GM12878 (cell line): Measurements from ENCODE around the gene HMG20B. TPM values are rescaled to one million over a fixed set of nuclear protein-coding genes. Genes with fewer than 3 reads are reported as not detected.

Source experiments
- ATAC-seq: fragments of 200-7000 bp; cut with Tn5 transposase; 3 replicates; pipeline ENCODE4 v1.9.1; 2020; ENCODE audit warnings: mild to moderate bottlenecking, moderate library complexity
- BruUV-seq: library from RNA; stranded (reverse); fragments of 400-500 nt; replicated peaks from 2 replicates; lab custom pipeline; 2021; lab: Mats Ljungman, UMichigan
- CTCF ChIA-PET: fragments of 300-600 bp; sonication (Branson Sonifier 250); formaldehyde crosslinking; extraction: SDS; loops from one replicate; lab custom pipeline; 2021; ENCODE audit warnings: inconsistent platforms; lab: Yijun Ruan, JAX
- POLR2A ChIA-PET: fragments of 350-600 bp; formaldehyde crosslinking; extraction: SDS; loops from one replicate; lab custom pipeline; 2021; ENCODE audit warnings: inconsistent platforms; lab: Charles Lee
- RAD21 ChIA-PET: fragments of 300-600 bp; sonication (Branson Sonifier 250); formaldehyde crosslinking; loops from one replicate; lab custom pipeline; 2023; ENCODE audit warnings: antibody characterized with exemption; ENCODE audit not compliant: unreplicated experiment; lab: Charles Lee
- SMC1A ChIA-PET: fragments of 300-600 bp; sonication (Branson Sonifier 250); formaldehyde crosslinking; loops from one replicate; lab custom pipeline; 2023; ENCODE audit not compliant: unreplicated experiment, uncharacterized antibody; lab: Charles Lee
- DNase-seq: peaks from one replicate; pipeline ENCODE4 v3.0.0-alpha.2; 2011; ENCODE audit warnings: low read depth, low spot score
- FAIRE-seq: peaks from 3 replicates; lab custom pipeline; 2011; peaks lifted over from hg19 to GRCh38; lab: Jason Lieb, UNC
- H2AFZ ChIP-seq: 2 replicates; pipeline ENCODE4 v1.6.0; 2011; ENCODE audit warnings: low read depth, low read length, control low read depth; ENCODE audit not compliant: control insufficient read depth
- H3K27ac ChIP-seq: 2 replicates; pipeline ENCODE4 v1.5.1; 2011; ENCODE audit warnings: control low read depth; ENCODE audit not compliant: control insufficient read depth, insufficient read depth
- H3K27me3 ChIP-seq, 2 experiments: replicated peaks in 1 of 2; 2 replicates each; pipeline versions ENCODE4 v1.6.0 to v1.6.1; 2011; ENCODE audit warnings: low read length in 1 of 2; ENCODE audit not compliant: control insufficient read depth in 2 of 2, insufficient read depth in 2 of 2
- H3K36me3 ChIP-seq, 2 experiments: 2 replicates each; pipeline ENCODE4 v1.5.1; 2011; ENCODE audit warnings: low read length in 1 of 2; ENCODE audit not compliant: control insufficient read depth in 2 of 2, insufficient read depth in 2 of 2
- H3K4me1 ChIP-seq: 2 replicates; pipeline ENCODE4 v1.6.1; 2011; ENCODE audit warnings: mild to moderate bottlenecking, low read length, moderate library complexity, mixed read lengths; ENCODE audit not compliant: control insufficient read depth, insufficient read depth
- H3K4me2 ChIP-seq: 2 replicates; pipeline ENCODE4 v1.6.0; 2011; ENCODE audit warnings: control low read depth; ENCODE audit not compliant: control insufficient read depth, insufficient read depth
- H3K4me3 ChIP-seq: fragments of 200-600 bp; sonication (generic); 2 replicates; pipeline ENCODE4 v1.5.1; 2016
- H3K79me2 ChIP-seq: 2 replicates; pipeline ENCODE4 v1.6.0; 2011; ENCODE audit warnings: low read length; ENCODE audit not compliant: control insufficient read depth, insufficient read depth
- H3K9ac ChIP-seq: 2 replicates; pipeline ENCODE4 v1.8.0; 2011; ENCODE audit warnings: low read length, control low read depth, mixed read lengths; ENCODE audit not compliant: control insufficient read depth, insufficient read depth
- H3K9me3 ChIP-seq: replicated peaks from 3 replicates; pipeline ENCODE4 v1.5.1; 2011; ENCODE audit warnings: mild to moderate bottlenecking, low read length; ENCODE audit not compliant: control insufficient read depth, insufficient read depth
- H4K20me1 ChIP-seq: 2 replicates; pipeline ENCODE4 v1.6.0; 2011; ENCODE audit not compliant: control insufficient read depth, insufficient read depth
- BMI1 ChIP-seq: fragments of 450-650 bp; IDR thresholded peaks from 2 replicates; pipeline ENCODE4 v1.6.1; 2016; ENCODE audit warnings: mild to moderate bottlenecking, moderate library complexity, borderline replicate concordance
- EGR1 ChIP-seq, 2 experiments: IDR thresholded peaks; 1 replicate in 1 of 2; 2 replicates in 1 of 2; pipeline ENCODE4 v1.6.1; 2011 to 2012; ENCODE audit warnings: low read depth in 2 of 2, low read length in 2 of 2, borderline replicate concordance in 1 of 2, mild to moderate bottlenecking in 1 of 2, moderate library complexity in 1 of 2
- ELK1 ChIP-seq: IDR thresholded peaks from 2 replicates; pipeline ENCODE4 v1.6.1; 2012; ENCODE audit warnings: low read depth, low read length, improper control_type of control experiment
- ESRRA ChIP-seq: IDR thresholded peaks from 2 replicates; pipeline ENCODE4 v1.6.1; 2012; ENCODE audit warnings: mild to moderate bottlenecking, low read length, improper control_type of control experiment
- HSF1 ChIP-seq: fragments of 150-350 bp; IDR thresholded peaks from 2 replicates; pipeline ENCODE4 v1.6.1; 2014; ENCODE audit warnings: mild to moderate bottlenecking, low read depth, low read length
- PAX5 ChIP-seq: IDR thresholded peaks from 2 replicates; pipeline ENCODE4 v1.6.1; 2011; ENCODE audit warnings: low read depth, low read length, borderline replicate concordance
- PAX8 ChIP-seq: fragments of 450-650 bp; IDR thresholded peaks from 2 replicates; pipeline ENCODE4 v1.6.1; 2017; ENCODE audit warnings: mild to moderate bottlenecking, moderate library complexity
- PML ChIP-seq: IDR thresholded peaks from 2 replicates; pipeline ENCODE4 v1.6.1; 2012; ENCODE audit warnings: low read length, inconsistent platforms
- POLR2A ChIP-seq: IDR thresholded peaks from 2 replicates; pipeline ENCODE4 v1.6.1; 2011; ENCODE audit warnings: low read depth, mild to moderate bottlenecking, low read length
- POLR2AphosphoS5 ChIP-seq: IDR thresholded peaks from 2 replicates; pipeline ENCODE4 v1.6.1; 2011; ENCODE audit warnings: mild to moderate bottlenecking, low read length, inconsistent platforms
- RELB ChIP-seq: fragments of 450-650 bp; IDR thresholded peaks from 2 replicates; pipeline ENCODE4 v1.6.1; 2017; ENCODE audit warnings: low read depth, mild to moderate bottlenecking, moderate library complexity
- SREBF1 ChIP-seq: IDR thresholded peaks from 2 replicates; pipeline ENCODE4 v1.6.1; 2012; ENCODE audit warnings: mild to moderate bottlenecking, low read length
- SRF ChIP-seq, 2 experiments: IDR thresholded peaks; 2 replicates each; pipeline ENCODE4 v1.6.1; 2011; ENCODE audit warnings: low read depth in 2 of 2, low read length in 2 of 2, mild to moderate bottlenecking in 1 of 2, moderate library complexity in 1 of 2
- ZNF622 ChIP-seq: fragments of 450-650 bp; IDR thresholded peaks from 2 replicates; pipeline ENCODE4 v1.6.1; 2017; ENCODE audit warnings: mild to moderate bottlenecking, inconsistent platforms
- WGBS: methylation state at CpG from one replicate; pipeline ENCODE4 v1.1.6; 2016; ENCODE audit warnings: low lambda C conversion rate; ENCODE audit not compliant: insufficient replicate concordance, insufficient coverage; ENCODE audit errors: missing lambda C conversion rate; 5-methylcytosine and 5-hydroxymethylcytosine counted together
- in situ Hi-C: fragments of 300-500 bp; cut with MboI; formaldehyde crosslinking; loops from 9 replicates; pipeline ENCODE4 v1.14.3; 2018; ENCODE audit warnings: mixed read lengths
- intact Hi-C: fragments of 100-400 bp; cut with micrococcal nuclease; formaldehyde crosslinking; loops from one replicate; pipeline ENCODE4 v1.14.2; 2022; ENCODE audit not compliant: unreplicated experiment
- polyA plus RNA-seq, 11 experiments: library from polyadenylated mRNA; depleted of rRNA in 4 of 11; unstranded in 6 of 11; stranded (reverse) in 5 of 11; fragments of >200 nt; fragmentation: Nextera tagmentation in 4 of 11; fragmentation: Illumina TruSeq in 1 of 11; extraction: Ambion mirVana in 4 of 11; extraction: Trizol in 1 of 11; gene quantifications; 1 replicate in 1 of 11; 2 replicates in 10 of 11; pipeline versions ENCODE4 v1.2.1 to v1.2.3, GENCODE V29; 2011 to 2016; ENCODE audit warnings: inconsistent platforms in 2 of 11, missing spikeins in 2 of 11, low read depth in 1 of 11
- total RNA-seq, 4 experiments: library from RNA; depleted of rRNA in 3 of 4; stranded (reverse); fragments of >200 nt in 3 of 4; fragmentation: Illumina TruSeq in 1 of 4; extraction: Trizol in 1 of 4; gene quantifications; 2 replicates each; pipeline versions ENCODE4 v1.2.1 to v1.2.3, GENCODE V29; 2013 to 2021

The HMG20B gene
- total and polyA plus RNA-seq, 10 of the 15 experiments (the other 5 are each of a cell fraction or from before 2014, with no cell fraction given): 0.37 to 92.7 (median 47.0) TPM

GRCh38 chr19:3527238-3527910 lies 45.4 kb upstream of the HMG20B start:
- peaks cover 2 to 44% of the 10 kb centered on the region in 2 experiments; a peak in 3 of 4 replicates for H3K36me3 ChIP-seq
- no peaks in the 10 kb centered on the region for H3K27me3 ChIP-seq
- no peak for TF ChIP-seq PAX5
- TF ChIP-seq POLR2AphosphoS5: no peak
- peak; percentile 34; the same call in 1 of the 2 replicates for TF ChIP-seq POLR2A
- TF ChIP-seq ELK1: no peak
- SMC1A ChIA-PET: no interaction called here
- H3K79me2 ChIP-seq: no peaks in the 10 kb centered on the region
- WGBS: 96% methylated on average over 20 of the region's 21 CpGs
- H3K9ac ChIP-seq: no peak overlapping the region
- H4K20me1 ChIP-seq: no peaks in the 10 kb centered on the region
- no peaks in the 10 kb centered on the region for H3K4me1 ChIP-seq
- DNase-seq: no peak
- H3K27ac ChIP-seq: no peak overlapping the region
- no peak overlapping the region for H3K4me3 ChIP-seq
- no peak overlapping the region for H3K4me2 ChIP-seq
- FAIRE-seq: no peak
- H2AFZ ChIP-seq: no peak overlapping the region
- CTCF ChIA-PET: interaction anchor here (0.9 kb wide), 1 partner anchor 18 kb away, joined by 3 read pairs; no protein-coding TSS in a partner anchor
- POLR2A ChIA-PET: no interaction called here
- in situ Hi-C loops: no loop called here
- RAD21 ChIA-PET: no interaction called here
- intact Hi-C loops: no loop called here
- BruUV-seq: no TSS peak
- no peaks in the 10 kb centered on the region for H3K9me3 ChIP-seq
- ATAC-seq: no peak

- intact Hi-C loops (no loop called here), in situ Hi-C loops (no loop called here)
- Histone ChIP-seq H4K20me1 (no peaks in the 10 kb centered on the region), H3K27ac (no peak overlapping the region), H3K4me1 (no peaks in the 10 kb centered on the region), H2AFZ (no peak overlapping the region), H3K4me2 (no peak overlapping the region), H3K9ac (no peak overlapping the region), H3K27me3 (no peaks in the 10 kb centered on the region), H3K79me2 (no peaks in the 10 kb centered on the region), H3K9me3 (no peaks in the 10 kb centered on the region), H3K4me3 (no peak overlapping the region), H3K36me3 (peaks cover 2 to 47% of the 10 kb centered on the region in 2 experiments; a peak in 3 of 4 replicates)
- FAIRE-seq: no peak
- no peak for ATAC-seq
- no TSS peak for BruUV-seq
- POLR2A ChIA-PET: no interaction called here
- SMC1A ChIA-PET: no interaction called here
- CTCF ChIA-PET: no interaction called here
- no peak for DNase-seq
- RAD21 ChIA-PET: interaction anchor here (0.6 kb wide), 1 partner anchor 30 kb away, joined by 3 read pairs; no protein-coding TSS in a partner anchor
- WGBS: 98% methylated on average over 14 of the region's 14 CpGs
- TF ChIP-seq ESRRA (no peak), HSF1 (no peak), RELB (no peak), BMI1 (no peak), SRF (IDR thresholded peaks at IDR 0.05; ENCODE audit: low read depth in 2 of 2, low read length in 2 of 2) (no peak), PML (no peak), PAX8 (no peak), SREBF1 (no peak), EGR1 (IDR thresholded peaks at IDR 0.05; ENCODE audit: borderline replicate concordance in 1 of 2, low read depth in 2 of 2, low read length in 2 of 2) (no peak), ZNF622 (no peak)
Observed at GRCh38 chr19:3528080-3528479, 44.7 kb upstream of the HMG20B start.
